K562 (cell line): ENCODE data around the gene COL4A2.

Experiments
- DMBX1 ChIP-seq: fragments of 250-450 bp; sonication (Bioruptor Pico); IDR thresholded peaks from 2 replicates; pipeline ENCODE4 v1.8.0; 2022; ENCODE audit warnings: inconsistent platforms, mild to moderate bottlenecking, moderate library complexity, borderline replicate concordance
- EZH2 ChIP-seq: IDR thresholded peaks from 2 replicates; pipeline ENCODE4 v1.6.1; 2012; ENCODE audit warnings: low read depth, mild to moderate bottlenecking, inconsistent platforms, low read length, borderline replicate concordance
- FOXM1 ChIP-seq, 2 experiments: fragments of 450-650 bp in 1 of 2; sonication (generic) in 1 of 2; formaldehyde crosslinking in 1 of 2; IDR thresholded peaks; 2 replicates each; pipeline versions ENCODE4 v1.6.1 to v1.9.0; 2017 to 2022; ENCODE audit warnings: low read depth in 2 of 2, mild to moderate bottlenecking in 2 of 2, missing genetic modification reagents in 1 of 2, moderate library complexity in 1 of 2
- NR2F6 ChIP-seq: fragments of 450-650 bp; formaldehyde crosslinking; IDR thresholded peaks from 2 replicates; pipeline ENCODE4 v1.4.0; 2020; ENCODE audit warnings: mild to moderate bottlenecking
- POLR2A ChIP-seq: fragments of 450-650 bp; conservative IDR thresholded peaks from 2 replicates; pipeline ENCODE4 v1.6.1; 2016
- SNIP1 ChIP-seq: fragments of 450-650 bp; IDR thresholded peaks from 2 replicates; pipeline ENCODE4 v1.7.1; 2017; ENCODE audit warnings: low read depth, mild to moderate bottlenecking
- ZNF274 ChIP-seq: IDR thresholded peaks from 2 replicates; pipeline ENCODE4 v1.6.1; 2011; ENCODE audit warnings: low read depth, mild to moderate bottlenecking, low read length, moderate library complexity, borderline replicate concordance
- TF ChIP-seq, protein P1 (sequence below): fragments of 450-650 bp; IDR thresholded peaks from 2 replicates; pipeline ENCODE4 v1.7.0; 2016; ENCODE audit warnings: borderline replicate concordance
- TF ChIP-seq, protein P2 (sequence below), 3 experiments: IDR thresholded peaks in 2 of 3; conservative IDR thresholded peaks in 1 of 3; 2 replicates each; pipeline ENCODE4 v1.5.1; 2011 to 2012; ENCODE audit warnings: low read length in 3 of 3, mild to moderate bottlenecking in 3 of 3, control low read depth in 2 of 3, improper control_type of control experiment in 1 of 3, inconsistent platforms in 1 of 3, low read depth in 1 of 3, mixed read lengths in 1 of 3, moderate library complexity in 1 of 3; ENCODE audit not compliant: insufficient read depth in 2 of 3
- TF ChIP-seq, protein P3 (sequence below): fragments of 250-450 bp; sonication (Bioruptor Pico); IDR thresholded peaks from 2 replicates; pipeline ENCODE4 v1.5.0; 2022; ENCODE audit warnings: mild to moderate bottlenecking
- TF ChIP-seq, protein P4 (sequence below): sonication (generic); formaldehyde crosslinking; IDR thresholded peaks from 2 replicates; pipeline ENCODE4 v1.8.0; 2022; ENCODE audit warnings: mild to moderate bottlenecking, missing genetic modification reagents, borderline replicate concordance

DNA sequence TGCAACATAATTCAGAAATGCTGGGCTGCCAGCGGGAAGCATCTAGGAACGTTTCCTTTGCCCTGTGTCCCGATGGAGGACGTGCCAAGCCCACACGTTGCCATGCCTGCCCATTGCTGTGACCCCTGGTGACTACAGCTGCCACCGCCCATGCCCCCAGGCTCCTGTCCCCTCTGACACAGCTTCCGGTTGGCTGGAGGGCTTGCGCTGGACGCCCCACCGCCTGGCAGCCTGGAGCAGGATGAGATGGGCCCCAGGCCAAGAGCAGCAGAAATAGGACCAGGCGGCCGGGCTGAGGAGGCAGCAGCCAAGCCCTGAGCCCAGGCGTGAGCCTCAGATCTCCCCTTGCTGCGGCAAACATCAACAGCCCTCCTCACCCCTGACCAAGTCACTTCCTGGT, 125.9 kb downstream of the COL4A2 start:
- no peak for TF ChIP-seq DMBX1
- TF ChIP-seq, protein P1, sequence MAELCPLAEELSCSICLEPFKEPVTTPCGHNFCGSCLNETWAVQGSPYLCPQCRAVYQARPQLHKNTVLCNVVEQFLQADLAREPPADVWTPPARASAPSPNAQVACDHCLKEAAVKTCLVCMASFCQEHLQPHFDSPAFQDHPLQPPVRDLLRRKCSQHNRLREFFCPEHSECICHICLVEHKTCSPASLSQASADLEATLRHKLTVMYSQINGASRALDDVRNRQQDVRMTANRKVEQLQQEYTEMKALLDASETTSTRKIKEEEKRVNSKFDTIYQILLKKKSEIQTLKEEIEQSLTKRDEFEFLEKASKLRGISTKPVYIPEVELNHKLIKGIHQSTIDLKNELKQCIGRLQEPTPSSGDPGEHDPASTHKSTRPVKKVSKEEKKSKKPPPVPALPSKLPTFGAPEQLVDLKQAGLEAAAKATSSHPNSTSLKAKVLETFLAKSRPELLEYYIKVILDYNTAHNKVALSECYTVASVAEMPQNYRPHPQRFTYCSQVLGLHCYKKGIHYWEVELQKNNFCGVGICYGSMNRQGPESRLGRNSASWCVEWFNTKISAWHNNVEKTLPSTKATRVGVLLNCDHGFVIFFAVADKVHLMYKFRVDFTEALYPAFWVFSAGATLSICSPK, result no peak
- TF ChIP-seq POLR2A, result no peak
- no peak for TF ChIP-seq EZH2
- no peak for TF ChIP-seq NR2F6 (CRISPR knock-in tag)
- TF ChIP-seq SNIP1, result no peak
- no peak for TF ChIP-seq FOXM1 (IDR thresholded peaks at IDR 0.05; ENCODE audit: low read depth)
- TF ChIP-seq FOXM1 (CRISPR knock-in tag; IDR thresholded peaks at IDR 0.05; ENCODE audit: low read depth), result no peak
- TF ChIP-seq, protein P2, sequence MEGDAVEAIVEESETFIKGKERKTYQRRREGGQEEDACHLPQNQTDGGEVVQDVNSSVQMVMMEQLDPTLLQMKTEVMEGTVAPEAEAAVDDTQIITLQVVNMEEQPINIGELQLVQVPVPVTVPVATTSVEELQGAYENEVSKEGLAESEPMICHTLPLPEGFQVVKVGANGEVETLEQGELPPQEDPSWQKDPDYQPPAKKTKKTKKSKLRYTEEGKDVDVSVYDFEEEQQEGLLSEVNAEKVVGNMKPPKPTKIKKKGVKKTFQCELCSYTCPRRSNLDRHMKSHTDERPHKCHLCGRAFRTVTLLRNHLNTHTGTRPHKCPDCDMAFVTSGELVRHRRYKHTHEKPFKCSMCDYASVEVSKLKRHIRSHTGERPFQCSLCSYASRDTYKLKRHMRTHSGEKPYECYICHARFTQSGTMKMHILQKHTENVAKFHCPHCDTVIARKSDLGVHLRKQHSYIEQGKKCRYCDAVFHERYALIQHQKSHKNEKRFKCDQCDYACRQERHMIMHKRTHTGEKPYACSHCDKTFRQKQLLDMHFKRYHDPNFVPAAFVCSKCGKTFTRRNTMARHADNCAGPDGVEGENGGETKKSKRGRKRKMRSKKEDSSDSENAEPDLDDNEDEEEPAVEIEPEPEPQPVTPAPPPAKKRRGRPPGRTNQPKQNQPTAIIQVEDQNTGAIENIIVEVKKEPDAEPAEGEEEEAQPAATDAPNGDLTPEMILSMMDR (IDR thresholded peaks at IDR 0.05 in 2 of 3, conservative IDR thresholded peaks at IDR 0.05 in 1 of 3; ENCODE audit: insufficient read depth in 2 of 3, low read depth in 1 of 3, low read length in 3 of 3), result no peak
- TF ChIP-seq, protein P3, sequence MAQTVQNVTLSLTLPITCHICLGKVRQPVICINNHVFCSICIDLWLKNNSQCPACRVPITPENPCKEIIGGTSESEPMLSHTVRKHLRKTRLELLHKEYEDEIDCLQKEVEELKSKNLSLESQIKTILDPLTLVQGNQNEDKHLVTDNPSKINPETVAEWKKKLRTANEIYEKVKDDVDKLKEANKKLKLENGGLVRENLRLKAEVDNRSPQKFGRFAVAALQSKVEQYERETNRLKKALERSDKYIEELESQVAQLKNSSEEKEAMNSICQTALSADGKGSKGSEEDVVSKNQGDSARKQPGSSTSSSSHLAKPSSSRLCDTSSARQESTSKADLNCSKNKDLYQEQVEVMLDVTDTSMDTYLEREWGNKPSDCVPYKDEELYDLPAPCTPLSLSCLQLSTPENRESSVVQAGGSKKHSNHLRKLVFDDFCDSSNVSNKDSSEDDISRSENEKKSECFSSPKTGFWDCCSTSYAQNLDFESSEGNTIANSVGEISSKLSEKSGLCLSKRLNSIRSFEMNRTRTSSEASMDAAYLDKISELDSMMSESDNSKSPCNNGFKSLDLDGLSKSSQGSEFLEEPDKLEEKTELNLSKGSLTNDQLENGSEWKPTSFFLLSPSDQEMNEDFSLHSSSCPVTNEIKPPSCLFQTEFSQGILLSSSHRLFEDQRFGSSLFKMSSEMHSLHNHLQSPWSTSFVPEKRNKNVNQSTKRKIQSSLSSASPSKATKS (CRISPR knock-in tag), result no peak
- TF ChIP-seq, protein P4, sequence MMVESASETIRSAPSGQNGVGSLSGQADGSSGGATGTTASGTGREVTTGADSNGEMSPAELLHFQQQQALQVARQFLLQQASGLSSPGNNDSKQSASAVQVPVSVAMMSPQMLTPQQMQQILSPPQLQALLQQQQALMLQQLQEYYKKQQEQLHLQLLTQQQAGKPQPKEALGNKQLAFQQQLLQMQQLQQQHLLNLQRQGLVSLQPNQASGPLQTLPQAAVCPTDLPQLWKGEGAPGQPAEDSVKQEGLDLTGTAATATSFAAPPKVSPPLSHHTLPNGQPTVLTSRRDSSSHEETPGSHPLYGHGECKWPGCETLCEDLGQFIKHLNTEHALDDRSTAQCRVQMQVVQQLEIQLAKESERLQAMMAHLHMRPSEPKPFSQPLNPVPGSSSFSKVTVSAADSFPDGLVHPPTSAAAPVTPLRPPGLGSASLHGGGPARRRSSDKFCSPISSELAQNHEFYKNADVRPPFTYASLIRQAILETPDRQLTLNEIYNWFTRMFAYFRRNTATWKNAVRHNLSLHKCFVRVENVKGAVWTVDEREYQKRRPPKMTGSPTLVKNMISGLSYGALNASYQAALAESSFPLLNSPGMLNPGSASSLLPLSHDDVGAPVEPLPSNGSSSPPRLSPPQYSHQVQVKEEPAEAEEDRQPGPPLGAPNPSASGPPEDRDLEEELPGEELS (CRISPR knock-in tag), result no peak
- no peak for TF ChIP-seq ZNF274
